Measurements from ENCODE around the gene HEATR1.
"Not testable (repeated sequence)": the region's sequence is repeated elsewhere in the genome, so short reads cannot be mapped to it uniquely, and the experiment has no call there.

HEATR1 gene

DNA sequence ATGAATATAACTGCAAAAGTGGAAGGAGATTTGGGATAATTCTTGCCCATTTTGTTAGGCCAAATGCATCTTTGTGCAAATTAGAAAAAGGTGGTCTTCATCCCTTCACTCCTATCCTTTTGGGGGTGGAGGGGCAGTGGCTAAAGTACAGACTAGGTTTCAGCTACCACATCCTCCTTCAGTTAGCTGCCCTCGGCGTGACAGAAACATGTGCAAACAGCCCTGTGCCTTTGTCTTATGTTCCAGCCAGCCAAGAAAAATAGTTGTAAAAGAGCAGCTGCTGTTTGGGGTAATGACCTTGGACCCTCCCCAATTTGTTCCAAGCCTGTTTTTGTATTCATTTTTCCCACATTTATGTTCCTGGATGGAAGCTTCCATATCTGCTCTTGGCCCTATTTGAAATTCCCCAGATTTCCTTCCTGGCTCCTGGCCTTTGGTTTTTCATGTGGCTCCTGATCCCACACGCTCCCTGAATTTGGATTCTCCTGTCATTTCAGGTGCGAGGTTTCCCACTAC, 88.8 kb downstream of the HEATR1 start:
- no peak for FAIRE-seq

DNA sequence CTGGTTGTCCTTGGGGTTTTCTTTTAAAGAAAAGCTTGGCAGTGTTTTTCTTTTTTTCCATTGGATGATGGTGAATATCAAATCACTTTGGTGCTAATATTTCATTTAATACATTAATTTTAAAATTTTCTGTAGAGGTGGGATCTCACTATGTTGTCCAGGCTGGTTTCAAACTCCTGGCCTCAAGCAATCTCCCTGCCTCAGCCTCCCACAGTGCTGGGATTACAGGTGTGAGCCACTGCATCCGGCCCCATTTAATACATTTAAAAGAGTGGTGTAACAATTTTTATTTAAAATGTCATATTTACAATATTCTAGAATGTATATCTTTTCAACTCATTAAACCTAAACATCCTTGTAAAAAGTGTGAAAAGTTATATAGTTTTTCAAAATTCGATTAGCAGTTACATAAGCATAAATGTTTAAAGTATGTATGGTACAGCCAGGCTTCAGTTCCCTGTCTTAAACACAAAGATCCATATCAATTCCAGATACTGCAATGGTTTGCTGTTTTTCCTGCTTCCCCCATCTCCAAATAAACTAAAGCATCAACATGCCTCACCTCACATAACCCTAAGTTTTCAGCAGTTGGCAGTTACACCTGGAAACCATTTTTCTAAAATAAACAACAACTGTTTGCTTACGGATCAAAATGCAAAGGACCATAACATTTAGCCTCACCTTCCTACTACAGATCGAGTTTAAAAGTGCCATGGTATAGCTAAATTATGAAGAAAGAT, 89.4 kb downstream of the HEATR1 start:
- FAIRE-seq (no peak), DNase-seq (ENCODE audit: extremely low spot score, insufficient read length, low read depth) (no peak)

More for the DNA sequence above, 88.8 kb downstream of the HEATR1 start:
- DNase-seq (ENCODE audit: extremely low spot score, insufficient read length, low read depth), result no peak

DNA sequence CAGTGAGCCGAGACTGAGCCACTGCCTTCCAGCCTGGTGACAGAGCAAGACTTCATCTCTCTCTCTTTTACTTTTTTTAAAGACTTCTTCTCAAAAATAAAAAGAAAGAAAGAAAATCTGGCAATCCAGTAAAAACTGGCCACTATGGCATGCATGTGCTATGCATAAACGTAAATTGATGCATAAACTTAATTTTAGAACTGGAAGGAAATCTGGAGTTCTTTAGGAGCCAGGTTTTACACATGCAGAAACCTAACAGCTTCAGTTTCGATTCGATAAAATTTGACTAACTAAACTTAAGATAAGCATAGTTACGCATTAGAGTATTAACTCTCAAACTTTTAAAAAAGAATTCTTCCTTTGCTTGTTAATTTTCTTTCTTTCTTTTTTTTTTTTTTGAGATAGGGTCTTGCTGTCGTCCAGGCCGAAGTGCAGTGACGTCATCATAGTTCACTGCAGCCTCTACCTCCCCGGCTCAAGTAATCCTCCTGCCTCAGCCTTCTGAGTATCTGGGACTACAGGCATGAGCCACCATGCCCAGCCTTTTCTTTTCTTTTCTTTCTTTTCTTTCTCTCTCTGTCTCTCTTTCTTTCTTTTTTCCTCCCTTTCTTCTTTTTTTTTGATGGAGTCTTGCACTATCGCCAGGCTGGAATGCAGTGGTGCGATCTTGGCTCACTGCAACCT, 92.4 kb downstream of the HEATR1 start:
- no peak for FAIRE-seq
- DNase-seq (ENCODE audit: extremely low spot score, insufficient read length, low read depth), result no peak

DNA sequence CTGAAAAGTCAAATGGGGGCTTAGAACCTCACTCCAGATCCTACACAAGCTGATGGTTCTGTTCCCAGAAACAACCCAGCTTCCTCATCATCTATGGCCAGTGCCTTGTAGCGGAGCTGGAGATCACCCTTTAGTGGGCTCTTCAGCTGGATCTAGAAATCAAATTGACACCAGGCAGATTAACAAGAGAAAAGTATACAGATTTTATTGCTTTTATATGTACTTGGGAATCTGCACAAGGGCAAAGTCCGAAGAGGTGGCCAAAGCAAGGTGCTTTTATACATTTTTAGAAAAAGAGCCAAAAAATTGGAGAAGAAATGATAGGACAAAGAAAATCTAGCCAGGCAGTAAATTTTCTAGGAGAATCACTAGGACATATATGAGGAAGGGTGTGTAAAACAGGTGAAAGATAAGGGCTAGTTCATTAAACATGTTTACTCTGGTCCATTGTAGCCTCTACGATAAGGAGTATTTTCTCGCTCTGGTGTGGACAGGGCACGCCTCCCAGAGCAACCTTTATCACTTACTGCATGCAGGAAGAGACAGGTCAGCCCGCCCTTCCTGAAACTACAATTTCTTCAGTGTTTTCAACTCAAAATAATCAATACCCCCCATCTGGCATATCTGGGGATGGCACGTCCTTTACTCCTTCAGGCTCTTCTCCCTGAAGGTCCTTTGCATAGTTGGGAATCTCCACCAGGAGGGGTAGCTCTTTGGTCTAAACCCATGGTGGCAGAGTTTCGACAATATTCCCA, 94.5 kb downstream of the HEATR1 start:
- DNase-seq (ENCODE audit: extremely low spot score, insufficient read length, low read depth), result no peak
- FAIRE-seq, result no peak

DNA sequence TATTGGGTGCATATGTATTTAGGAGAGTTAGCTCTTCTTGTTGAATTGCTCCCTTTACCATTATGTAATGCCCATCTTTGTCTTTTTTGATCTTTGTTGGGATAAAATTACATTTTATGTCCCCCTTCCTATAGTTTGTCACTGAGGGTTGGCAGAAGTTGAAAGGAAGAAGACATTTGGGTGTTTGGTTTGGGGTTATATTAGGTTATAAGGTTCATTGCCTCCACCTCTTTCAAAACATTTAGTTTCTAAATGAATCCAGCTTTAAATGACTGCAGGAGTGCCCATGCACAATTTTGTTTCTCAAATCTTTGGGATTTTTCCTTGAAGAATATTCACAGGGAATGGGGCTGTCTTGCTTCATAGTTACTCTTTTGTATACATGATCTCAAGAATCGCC, 95.1 kb downstream of the HEATR1 start:
- no peak for DNase-seq (ENCODE audit: extremely low spot score, insufficient read length, low read depth)
- FAIRE-seq, result no peak

DNA sequence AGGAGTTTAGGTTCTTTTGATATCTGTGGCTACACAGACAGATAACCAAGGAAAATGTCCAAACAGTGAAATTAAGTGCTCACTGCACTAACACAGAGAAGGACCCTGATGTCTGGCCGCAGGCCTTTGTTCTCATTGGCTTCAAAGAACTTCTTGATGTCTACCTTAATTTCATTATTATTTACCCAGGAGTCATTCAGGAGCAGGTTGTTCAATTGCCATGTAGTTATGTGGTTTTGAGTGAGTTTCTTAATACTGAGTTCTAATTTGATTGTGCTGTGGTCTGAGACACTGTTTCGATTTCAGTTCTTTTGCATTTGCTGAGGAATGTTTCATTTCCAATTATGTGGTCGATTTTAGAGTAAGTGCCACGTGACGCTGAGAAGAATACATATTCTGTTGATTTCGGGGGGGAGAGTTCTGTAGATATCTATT, 95.7 kb downstream of the HEATR1 start:
- no peak for DNase-seq (ENCODE audit: extremely low spot score, insufficient read length, low read depth)
- peak; percentile 82 for FAIRE-seq

DNA sequence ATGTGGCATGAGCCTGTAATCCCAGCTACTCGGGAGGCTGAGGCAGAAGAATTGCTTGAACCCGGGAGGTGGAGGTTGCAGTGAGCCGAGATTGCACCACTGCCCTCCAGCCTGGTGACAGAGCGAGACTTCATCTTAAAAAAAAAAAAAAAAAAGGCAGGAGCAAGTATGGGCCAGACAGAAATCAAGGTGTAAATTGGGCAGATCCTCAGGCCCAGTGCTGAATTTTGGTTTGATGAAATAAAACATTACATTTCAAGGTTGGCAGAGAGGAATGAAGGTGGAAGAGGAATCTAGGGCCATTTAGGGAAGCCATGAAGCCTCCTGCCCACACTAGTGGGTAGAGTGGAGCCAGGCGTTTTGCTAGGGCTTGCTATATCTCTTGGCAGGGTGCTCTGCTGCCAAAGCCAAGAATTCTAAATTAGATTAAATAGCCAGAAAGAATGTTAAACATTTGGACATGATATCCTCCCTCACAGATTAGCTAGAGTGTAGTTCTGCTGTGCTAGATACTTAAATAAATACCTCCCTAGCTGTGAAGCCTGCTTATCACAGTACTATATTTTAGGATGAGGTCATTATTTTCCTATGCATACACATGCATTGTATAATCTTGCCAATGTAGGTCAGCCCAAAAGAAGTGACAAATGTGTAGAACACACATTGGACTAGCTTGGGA, 97.2 kb downstream of the HEATR1 start:
- FAIRE-seq (no peak), DNase-seq (ENCODE audit: extremely low spot score, insufficient read length, low read depth) (no peak)

DNA sequence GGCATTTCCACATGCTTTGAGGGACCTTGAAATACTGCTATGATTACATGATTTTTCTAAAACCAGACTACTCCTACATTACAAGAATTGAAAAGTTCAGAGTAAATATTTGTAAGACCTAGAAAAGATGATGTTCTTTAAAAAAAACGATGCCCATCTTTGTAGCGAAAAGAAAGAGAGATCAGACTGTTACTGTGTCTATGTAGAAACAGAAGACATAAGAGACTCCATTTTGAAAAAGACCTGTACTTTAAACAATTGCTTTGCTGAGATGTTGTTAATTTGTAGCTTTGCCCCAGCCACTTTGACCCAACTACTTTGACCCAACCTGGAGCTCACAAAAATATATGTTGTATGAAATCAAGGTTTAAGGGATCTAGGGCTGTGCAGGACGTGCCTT, 100.0 kb downstream of the HEATR1 start:
- DNase-seq (ENCODE audit: extremely low spot score, insufficient read length, low read depth); FAIRE-seq: not testable (repeated sequence)

DNA sequence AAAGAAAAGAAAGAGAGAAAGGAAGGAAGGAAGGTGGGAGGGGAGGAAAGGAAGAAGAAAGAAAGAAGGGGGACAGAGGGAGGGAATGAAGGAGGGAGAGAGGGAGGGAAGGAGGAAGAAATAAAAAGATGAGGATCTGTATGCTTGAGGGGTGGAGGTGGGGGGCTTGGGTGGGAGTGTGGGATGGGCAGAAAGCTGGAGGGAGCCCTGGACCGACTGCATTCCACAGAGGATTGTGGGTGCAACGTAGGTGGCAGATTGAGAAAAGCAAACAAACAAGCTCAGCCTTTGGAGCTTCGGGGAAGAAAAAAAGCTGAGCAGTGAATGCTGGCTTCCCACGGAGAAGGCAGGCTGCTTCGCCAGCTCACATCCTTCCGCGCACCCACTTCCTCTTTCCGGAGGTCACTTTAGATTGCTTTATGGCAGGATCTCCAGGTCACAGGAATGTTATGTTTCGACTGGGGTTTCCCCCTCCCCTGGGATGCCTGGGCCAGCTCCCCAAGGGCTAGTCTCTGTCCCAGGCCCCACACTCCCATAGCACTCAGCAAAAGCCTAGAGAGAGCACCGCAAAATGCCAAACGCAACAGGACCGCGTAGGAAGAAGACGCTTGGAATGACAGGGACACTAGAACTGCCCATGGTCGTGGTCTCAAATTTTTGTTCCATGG, 101.2 kb downstream of the HEATR1 start:
- no peak for DNase-seq (ENCODE audit: extremely low spot score, insufficient read length, low read depth)
- peak; percentile 68 for FAIRE-seq

DNA sequence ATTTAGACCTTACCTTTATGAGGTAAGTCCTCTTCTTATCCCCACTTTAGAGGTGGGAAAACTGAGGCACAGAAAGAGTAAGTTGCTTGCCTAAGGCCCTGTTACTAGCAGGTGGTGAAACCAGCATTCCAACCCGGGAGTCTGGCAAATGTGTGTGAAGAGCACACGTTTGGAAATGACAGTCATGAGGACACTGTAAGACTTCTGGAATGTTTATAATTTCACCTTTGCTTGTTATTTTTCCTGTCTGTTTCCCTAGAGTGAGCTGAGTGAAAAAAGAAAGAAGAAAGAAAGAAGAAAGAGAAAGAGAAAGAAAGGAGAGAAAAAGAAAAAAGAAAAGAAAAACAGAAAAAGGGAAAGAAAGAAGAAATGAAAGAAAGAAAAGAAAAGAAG, 101.7 kb downstream of the HEATR1 start:
- FAIRE-seq (no peak), DNase-seq (ENCODE audit: extremely low spot score, insufficient read length, low read depth) (no peak)

DNA sequence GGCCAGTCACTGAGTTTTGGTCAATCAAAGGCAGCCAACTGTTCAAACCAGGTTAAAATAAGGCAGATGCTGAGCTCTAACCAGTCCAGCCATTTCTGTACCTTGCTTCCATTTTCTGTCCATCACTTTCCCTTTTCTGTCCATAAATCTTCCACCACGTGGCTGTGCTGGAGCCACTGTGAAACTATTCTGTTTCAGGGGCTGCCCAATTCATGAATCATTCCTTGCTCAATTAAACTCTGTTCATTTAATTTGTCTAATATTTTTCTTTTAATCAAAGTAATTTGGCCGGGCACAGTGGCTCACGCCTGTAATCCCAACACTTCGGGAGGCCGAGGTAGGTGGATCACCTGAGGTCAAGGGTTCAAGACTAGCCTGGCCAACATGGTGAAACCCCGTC, 103.2 kb downstream of the HEATR1 start:
- FAIRE-seq, result no peak
- DNase-seq (ENCODE audit: extremely low spot score, insufficient read length, low read depth), result no peak

Data from GM18507 (cell line).